Neural crest cell (in vitro differentiated cells): ENCODE measurements around the gene ST8SIA1. TPM values are rescaled to one million over a fixed set of nuclear protein-coding genes. Genes with fewer than 3 reads are reported as not detected.
A peak's percentile ranks its signal among the peaks of the same experiment; 100 is the strongest.

Source experiments
- DNase-seq: peaks from one replicate; pipeline ENCODE4 v3.0.0; 2021; ENCODE audit warnings: low read depth, mixed read lengths, low spot score
- H3K27ac Mint-ChIP-seq: one replicate; pipeline ENCODE4 v1.8.0; 2021; ENCODE audit warnings: mild to moderate bottlenecking, mixed read lengths; ENCODE audit not compliant: unreplicated experiment
- H3K27me3 Mint-ChIP-seq: 2 replicates; pipeline ENCODE4 v1.8.0; 2021; ENCODE audit warnings: low read depth, mild to moderate bottlenecking, mixed read lengths
- H3K36me3 Mint-ChIP-seq: 2 replicates; pipeline ENCODE4 v1.8.0; 2021; ENCODE audit warnings: low read depth, mild to moderate bottlenecking, mixed read lengths
- H3K4me1 Mint-ChIP-seq: 2 replicates; pipeline ENCODE4 v1.8.0; 2021; ENCODE audit warnings: mixed read lengths
- H3K4me3 Mint-ChIP-seq: one replicate; pipeline ENCODE4 v1.8.0; 2021; ENCODE audit warnings: mild to moderate bottlenecking, mixed read lengths
- H3K9me3 Mint-ChIP-seq: 2 replicates; pipeline ENCODE4 v1.8.0; 2021; ENCODE audit warnings: mixed read lengths
- total RNA-seq: library from RNA; stranded (reverse); gene quantifications from 2 replicates; pipeline ENCODE4 v1.2.1, GENCODE V29; 2021
- TF ChIP-seq, protein P1 (sequence below): fragments of 200-600 bp; sonication (generic); conservative IDR thresholded peaks from 2 replicates; pipeline ENCODE4 v1.5.0; 2021; ENCODE audit warnings: antibody characterized with exemption, mild to moderate bottlenecking

The ST8SIA1 gene
- total RNA-seq, 1 donor from 2014 or later, result 62.7 TPM

DNA sequence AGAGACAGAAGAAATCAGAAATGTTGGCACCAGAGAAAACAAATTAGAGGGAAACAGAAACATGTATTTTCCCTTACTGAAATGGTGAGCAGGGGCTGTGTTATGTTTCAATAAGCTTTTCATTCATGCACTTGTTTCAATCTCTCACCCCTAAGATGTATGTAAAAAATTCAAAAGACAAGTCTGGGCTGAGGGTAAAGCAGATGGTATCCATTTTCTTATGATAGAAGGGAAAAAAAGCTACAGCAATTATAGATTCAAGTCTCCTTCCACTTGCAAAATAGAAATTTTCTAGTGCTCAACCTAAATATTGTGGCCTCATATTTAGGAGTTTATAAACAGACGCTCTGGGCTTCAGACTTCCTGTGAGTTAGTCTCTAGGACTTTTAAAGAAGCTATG is 138.3 kb downstream of the ST8SIA1 start:
- TF ChIP-seq, protein P1, sequence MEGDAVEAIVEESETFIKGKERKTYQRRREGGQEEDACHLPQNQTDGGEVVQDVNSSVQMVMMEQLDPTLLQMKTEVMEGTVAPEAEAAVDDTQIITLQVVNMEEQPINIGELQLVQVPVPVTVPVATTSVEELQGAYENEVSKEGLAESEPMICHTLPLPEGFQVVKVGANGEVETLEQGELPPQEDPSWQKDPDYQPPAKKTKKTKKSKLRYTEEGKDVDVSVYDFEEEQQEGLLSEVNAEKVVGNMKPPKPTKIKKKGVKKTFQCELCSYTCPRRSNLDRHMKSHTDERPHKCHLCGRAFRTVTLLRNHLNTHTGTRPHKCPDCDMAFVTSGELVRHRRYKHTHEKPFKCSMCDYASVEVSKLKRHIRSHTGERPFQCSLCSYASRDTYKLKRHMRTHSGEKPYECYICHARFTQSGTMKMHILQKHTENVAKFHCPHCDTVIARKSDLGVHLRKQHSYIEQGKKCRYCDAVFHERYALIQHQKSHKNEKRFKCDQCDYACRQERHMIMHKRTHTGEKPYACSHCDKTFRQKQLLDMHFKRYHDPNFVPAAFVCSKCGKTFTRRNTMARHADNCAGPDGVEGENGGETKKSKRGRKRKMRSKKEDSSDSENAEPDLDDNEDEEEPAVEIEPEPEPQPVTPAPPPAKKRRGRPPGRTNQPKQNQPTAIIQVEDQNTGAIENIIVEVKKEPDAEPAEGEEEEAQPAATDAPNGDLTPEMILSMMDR, result no peak
- Mint-ChIP-seq H3K27me3 (no peaks in the 10 kb centered on the region), H3K9me3 (no peaks in the 10 kb centered on the region), H3K4me1 (peaks cover 19% of the 10 kb centered on the region), H3K36me3 (peaks cover 5% of the 10 kb centered on the region), H3K4me3 (no peak overlapping the region), H3K27ac (peak overlapping the region; percentile 60)
- DNase-seq, result no peak

DNA sequence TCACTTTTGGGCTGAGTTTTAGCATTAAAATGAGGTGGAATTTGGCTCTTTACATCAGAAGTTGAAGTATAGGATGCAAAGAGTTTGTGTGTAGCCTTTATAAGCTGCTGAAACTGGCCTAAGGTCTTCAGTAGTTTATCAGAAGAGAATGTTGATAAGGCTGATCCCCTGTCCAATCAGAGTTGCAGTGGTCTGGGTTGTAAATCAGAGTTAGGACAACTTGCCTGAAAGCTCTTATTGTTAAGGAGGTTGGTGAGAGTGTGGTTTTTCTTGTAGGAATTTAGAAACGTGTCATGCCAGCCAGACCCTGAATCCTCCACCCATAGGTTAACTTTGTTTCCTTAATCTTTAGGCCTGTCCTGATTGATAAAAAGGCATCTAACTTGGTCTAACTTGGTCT is 143.5 kb downstream of the ST8SIA1 start:
- H3K9me3 Mint-ChIP-seq, result peaks cover 2% of the 10 kb centered on the region
- peaks cover 16% of the 10 kb centered on the region for H3K4me1 Mint-ChIP-seq
- H3K36me3 Mint-ChIP-seq, result peaks cover 5% of the 10 kb centered on the region
- TF ChIP-seq, protein P1, result no peak
- DNase-seq, result no peak
- no peaks in the 10 kb centered on the region for H3K27me3 Mint-ChIP-seq
- H3K27ac Mint-ChIP-seq, result no peak overlapping the region
- H3K4me3 Mint-ChIP-seq, result no peak overlapping the region

GRCh38 chr12:22188431-22188830 is 146.1 kb downstream of the ST8SIA1 start:
- Mint-ChIP-seq H3K4me1 (peaks cover 12% of the 10 kb centered on the region), H3K9me3 (peaks cover 2% of the 10 kb centered on the region), H3K27me3 (no peaks in the 10 kb centered on the region), H3K27ac (no peak overlapping the region), H3K4me3 (no peak overlapping the region), H3K36me3 (peaks cover 5% of the 10 kb centered on the region)
- TF ChIP-seq, protein P1, result no peak
- no peak for DNase-seq

DNA sequence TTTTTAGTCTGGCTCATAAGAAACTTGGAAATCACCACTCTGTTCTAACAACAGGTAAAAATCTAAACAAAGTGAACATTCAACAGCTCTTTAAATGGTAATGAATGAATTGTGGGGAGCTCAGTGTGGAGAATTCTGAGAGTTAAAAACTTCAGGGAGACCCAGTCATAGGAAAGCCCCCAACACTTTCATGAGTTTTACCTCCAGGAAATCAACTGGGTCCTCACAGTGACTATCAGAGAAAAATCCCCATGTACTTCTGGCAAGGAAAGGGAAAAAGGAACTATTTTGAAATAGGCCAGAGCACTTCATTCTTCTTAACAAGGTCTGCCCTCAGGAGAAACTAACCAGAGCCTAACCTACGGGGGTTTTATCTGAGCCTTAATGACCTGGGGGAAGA is 153.8 kb downstream of the ST8SIA1 start:
- peaks cover 4% of the 10 kb centered on the region for H3K36me3 Mint-ChIP-seq
- DNase-seq, result no peak
- TF ChIP-seq, protein P1, result no peak
- no peaks in the 10 kb centered on the region for H3K27me3 Mint-ChIP-seq
- peaks cover 2% of the 10 kb centered on the region for H3K9me3 Mint-ChIP-seq
- H3K27ac Mint-ChIP-seq, result no peak overlapping the region
- H3K4me3 Mint-ChIP-seq, result no peak overlapping the region
- no peaks in the 10 kb centered on the region for H3K4me1 Mint-ChIP-seq

DNA sequence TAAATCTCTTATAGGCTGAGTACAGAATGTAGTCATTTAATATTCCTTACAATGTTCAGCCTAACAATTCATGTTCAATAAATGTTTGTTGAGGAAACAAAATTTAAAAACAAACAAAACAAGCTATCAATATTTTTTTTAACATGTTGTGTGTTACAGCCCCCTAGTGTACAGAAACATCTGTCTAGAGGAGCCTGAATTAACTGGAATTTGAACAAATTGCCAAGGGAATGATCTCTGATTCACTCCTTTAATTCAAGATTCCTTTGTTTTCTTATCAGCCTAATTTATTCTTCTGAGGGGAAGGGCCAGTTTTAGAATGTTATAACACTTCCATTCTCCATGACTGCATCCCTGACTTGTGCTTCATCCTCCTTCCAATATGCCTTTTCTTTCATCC is 161.3 kb downstream of the ST8SIA1 start:
- Mint-ChIP-seq H3K4me3 (no peak overlapping the region), H3K27ac (no peak overlapping the region), H3K36me3 (peaks cover 4% of the 10 kb centered on the region), H3K27me3 (no peaks in the 10 kb centered on the region), H3K9me3 (no peaks in the 10 kb centered on the region), H3K4me1 (no peaks in the 10 kb centered on the region)
- no peak for DNase-seq
- TF ChIP-seq, protein P1, result peak; percentile 38

- Mint-ChIP-seq H3K4me1 (peaks cover 4% of the 10 kb centered on the region), H3K9me3 (no peaks in the 10 kb centered on the region), H3K36me3 (peaks cover 4% of the 10 kb centered on the region), H3K27ac (no peak overlapping the region), H3K27me3 (no peaks in the 10 kb centered on the region), H3K4me3 (no peak overlapping the region)
- DNase-seq, result no peak
- TF ChIP-seq, protein P1, result no peak
Measured at GRCh38 chr12:22172501-22172900, 162.0 kb downstream of the ST8SIA1 start.
